Ovary (tissue), 10 donors: ENCODE measurements around the gene GTF3C1. TPM values are rescaled to one million over a fixed set of nuclear protein-coding genes. Genes with fewer than 3 reads are reported as not detected.
A peak's percentile ranks its signal among the peaks of the same experiment; 100 is the strongest.

Experiments used
- DNase-seq, 5 donors: peaks; one replicate each; pipeline ENCODE4 v3.0.0-alpha.2; 2019 to 2020
- H3K27ac ChIP-seq, 2 donors: fragments of 200-600 bp; one replicate each; pipeline versions ENCODE4 v1.5.1 to v1.8.0; 2019 to 2022
- H3K27me3 ChIP-seq: fragments of 200-600 bp; one replicate; pipeline ENCODE4 v1.8.0; 2022
- H3K36me3 ChIP-seq: fragments of 200-600 bp; sonication (generic); one replicate; pipeline ENCODE4 v1.5.1; 2019
- H3K4me1 ChIP-seq: one replicate; pipeline ENCODE4 v1.8.1; 2013; ENCODE audit warnings: mild to moderate bottlenecking, moderate library complexity; ENCODE audit not compliant: insufficient read depth
- H3K4me3 ChIP-seq: fragments of 200-600 bp; sonication (generic); one replicate; pipeline ENCODE4 v1.5.1; 2017
- H3K9me3 ChIP-seq, 2 donors: fragments of 200-600 bp in 1 of 2; sonication (generic) in 1 of 2; one replicate each; pipeline versions ENCODE4 v1.5.1 to v1.8.1; 2013 to 2019; ENCODE audit warnings: mild to moderate bottlenecking in 1 of 2, moderate library complexity in 1 of 2
- EP300 ChIP-seq: sonication (generic); formaldehyde crosslinking; IDR thresholded peaks from one replicate; pipeline ENCODE4 v1.6.1; 2017; ENCODE audit warnings: antibody characterized with exemption
- POLR2A ChIP-seq: fragments of 450-650 bp; IDR thresholded peaks from one replicate; pipeline ENCODE4 v1.6.1; 2017; ENCODE audit warnings: antibody characterized with exemption, mild to moderate bottlenecking, moderate library complexity
- WGBS, 3 donors: extraction: QIAGEN DNeasy Blood & Tissue Kit in 1 of 3; methylation state at CpG; one replicate each; pipeline versions ENCODE4 v1.1.5 to v1.1.7; 2013 to 2017; 5-methylcytosine and 5-hydroxymethylcytosine counted together
- intact Hi-C, 4 donors: fragments of 100-400 bp; cut with DNase I; formaldehyde crosslinking; loops; one replicate each; pipeline versions ENCODE4 v1.11.0 to v1.15.1; 2022 to 2023
- long read RNA-seq, 3 donors: library from polyadenylated mRNA in 2 of 3; unstranded in 2 of 3; transcript quantifications; one replicate each; pipeline ENCODE4 v2.0.0 and lab custom pipeline, GENCODE V29; 2021 to 2026
- polyA plus RNA-seq, 2 donors: library from polyadenylated mRNA; stranded (reverse); fragments of 200-250 nt in 1 of 2; fragments of 350-450 nt in 1 of 2; fragmentation: Illumina TruSeq in 1 of 2; extraction: RNeasy Lipid Tissue Mini Kit (QIAGEN cat#74804) in 1 of 2; gene quantifications; one replicate each; pipeline ENCODE4 v1.2.3, GENCODE V29; 2013 to 2014
- total RNA-seq, 7 donors: library from RNA; depleted of rRNA in 2 of 7; stranded (reverse); fragments of >200 nt in 2 of 7; fragmentation: NEBNext Ultra II Directional in 3 of 7; extraction: Animal tissue kit (Norgen Biotek cat#: 25700) in 3 of 7; gene quantifications; one replicate each; pipeline versions ENCODE4 v1.1.0 to v1.2.4, GENCODE V29; 2016 to 2023
- TF ChIP-seq, protein P1 (sequence below), 3 donors: fragments of 450-650 bp in 2 of 3; fragments of 200-600 bp in 1 of 3; IDR thresholded peaks; one replicate each; pipeline versions ENCODE4 v1.5.1 to v1.8.0; 2016 to 2022; ENCODE audit warnings: antibody characterized with exemption in 3 of 3, mild to moderate bottlenecking in 1 of 3
- donor health status: DM: no; HTN: no; CAD: no; lungs with moderate emphysema.
- donor health status: DM: no; HTN: no; CAD: no.
- donor health status: Bipolar disorder and iron deficiency.
- donor health status: DM: yes; HTN: yes; CAD: no.
- donor health status: DM: no; HTN: no; CAD: no.
- donor health status: DM: yes; HTN: yes; CAD: no.

Gene GTF3C1, protein sequence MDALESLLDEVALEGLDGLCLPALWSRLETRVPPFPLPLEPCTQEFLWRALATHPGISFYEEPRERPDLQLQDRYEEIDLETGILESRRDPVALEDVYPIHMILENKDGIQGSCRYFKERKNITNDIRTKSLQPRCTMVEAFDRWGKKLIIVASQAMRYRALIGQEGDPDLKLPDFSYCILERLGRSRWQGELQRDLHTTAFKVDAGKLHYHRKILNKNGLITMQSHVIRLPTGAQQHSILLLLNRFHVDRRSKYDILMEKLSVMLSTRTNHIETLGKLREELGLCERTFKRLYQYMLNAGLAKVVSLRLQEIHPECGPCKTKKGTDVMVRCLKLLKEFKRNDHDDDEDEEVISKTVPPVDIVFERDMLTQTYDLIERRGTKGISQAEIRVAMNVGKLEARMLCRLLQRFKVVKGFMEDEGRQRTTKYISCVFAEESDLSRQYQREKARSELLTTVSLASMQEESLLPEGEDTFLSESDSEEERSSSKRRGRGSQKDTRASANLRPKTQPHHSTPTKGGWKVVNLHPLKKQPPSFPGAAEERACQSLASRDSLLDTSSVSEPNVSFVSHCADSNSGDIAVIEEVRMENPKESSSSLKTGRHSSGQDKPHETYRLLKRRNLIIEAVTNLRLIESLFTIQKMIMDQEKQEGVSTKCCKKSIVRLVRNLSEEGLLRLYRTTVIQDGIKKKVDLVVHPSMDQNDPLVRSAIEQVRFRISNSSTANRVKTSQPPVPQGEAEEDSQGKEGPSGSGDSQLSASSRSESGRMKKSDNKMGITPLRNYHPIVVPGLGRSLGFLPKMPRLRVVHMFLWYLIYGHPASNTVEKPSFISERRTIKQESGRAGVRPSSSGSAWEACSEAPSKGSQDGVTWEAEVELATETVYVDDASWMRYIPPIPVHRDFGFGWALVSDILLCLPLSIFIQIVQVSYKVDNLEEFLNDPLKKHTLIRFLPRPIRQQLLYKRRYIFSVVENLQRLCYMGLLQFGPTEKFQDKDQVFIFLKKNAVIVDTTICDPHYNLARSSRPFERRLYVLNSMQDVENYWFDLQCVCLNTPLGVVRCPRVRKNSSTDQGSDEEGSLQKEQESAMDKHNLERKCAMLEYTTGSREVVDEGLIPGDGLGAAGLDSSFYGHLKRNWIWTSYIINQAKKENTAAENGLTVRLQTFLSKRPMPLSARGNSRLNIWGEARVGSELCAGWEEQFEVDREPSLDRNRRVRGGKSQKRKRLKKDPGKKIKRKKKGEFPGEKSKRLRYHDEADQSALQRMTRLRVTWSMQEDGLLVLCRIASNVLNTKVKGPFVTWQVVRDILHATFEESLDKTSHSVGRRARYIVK (N-terminal part only)
- total RNA-seq (10 to 100 TPM; 50.7 to 71.7 (median 58.0) TPM), polyA plus RNA-seq (10 to 100 TPM; 33.9 to 45.4 TPM)
- long read RNA-seq, donor 1, partial matches to known transcripts, result 292 of 314 reads
- long read RNA-seq, donor 1, other reads (novel, unspliced or antisense), result 21 of 314 reads
- long read RNA-seq, donor 2, transcript GTF3C1-205 (1 exons, 2,798 nt), result major isoform, 15 of 27 reads
- long read RNA-seq, donor 2, partial matches to known transcripts, result 12 of 27 reads
- long read RNA-seq, donor 2, other reads (novel, unspliced or antisense), result 0 of 27 reads
- long read RNA-seq, donor 3, full-length matches to known transcripts, result 47 of 102 reads
- long read RNA-seq, donor 3, partial matches to known transcripts, result 44 of 102 reads
- long read RNA-seq, donor 3, other reads (novel, unspliced or antisense), result 11 of 102 reads

DNA sequence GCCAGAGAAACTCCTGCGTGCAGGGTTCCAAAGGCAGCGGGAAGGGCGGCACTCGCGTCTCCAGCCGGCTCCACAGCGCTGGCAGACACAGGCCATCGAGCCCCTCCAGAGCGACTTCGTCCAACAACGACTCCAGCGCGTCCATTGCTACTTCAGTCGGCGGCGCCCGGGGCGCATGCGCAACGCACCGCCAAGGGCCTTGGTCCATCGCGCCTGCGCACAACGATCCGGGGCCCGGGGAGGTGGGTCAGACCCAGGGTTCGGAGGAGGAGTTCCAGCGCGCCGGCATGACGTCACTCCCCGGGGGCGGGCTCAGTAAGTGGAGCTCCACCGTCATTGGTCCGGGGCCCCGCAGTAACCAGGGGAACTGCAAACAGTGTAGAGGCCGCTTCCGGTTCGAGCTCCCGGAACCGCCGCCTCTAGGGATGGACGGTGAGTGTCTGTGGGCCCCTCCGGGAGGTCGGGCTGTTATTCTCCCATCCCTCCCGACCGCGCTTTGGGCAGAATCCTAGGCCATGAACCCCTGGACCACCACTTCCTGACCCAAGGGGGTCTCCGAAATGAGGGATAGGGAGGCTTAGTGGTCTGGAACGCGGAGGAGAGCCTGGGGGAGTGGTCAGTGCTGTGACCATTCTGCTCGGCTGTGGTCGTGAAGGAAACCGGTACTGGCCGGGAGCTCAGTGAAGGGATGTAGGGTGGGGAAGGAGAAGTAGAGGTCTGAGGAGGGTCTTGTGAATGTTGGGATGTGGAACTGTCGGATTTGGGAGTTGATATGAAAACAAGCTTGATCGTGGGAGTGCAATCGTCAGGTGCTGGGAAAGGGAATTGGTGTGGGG is at the start of gene GTF3C1, which contains the start of gene KATNIP:
Gene GTF3C1, minus strand, starts transcription at position 168 of the 836 bp plus-strand sequence. Its CDS starts 23 bp downstream, at position 145.
Gene KATNIP, plus strand, starts transcription at position 399 of the 836 bp plus-strand sequence. Its CDS starts 27 bp downstream, at position 426.
- DNase-seq, result peak; percentile 100
- Histone ChIP-seq H3K27ac (peak within 1 kb of the TSS in 1 of 2 donors; percentile 65), H3K36me3 (no peaks in the 10 kb centered on the region), H3K4me3 (peak within 1 kb of the TSS; percentile 65), H3K9me3 (no peaks in the 10 kb centered on the region), H3K27me3 (no peaks in the 10 kb centered on the region), H3K4me1 (peaks cover 16% of the 10 kb centered on the region)
- peak; percentile 77 for TF ChIP-seq POLR2A
- no peak for TF ChIP-seq EP300
- intact Hi-C loops, result no loop called here
- 0 to 1% (median 0%) methylated on average over 48 to 59 of the region's 59 CpGs for WGBS, 3 donors

DNA sequence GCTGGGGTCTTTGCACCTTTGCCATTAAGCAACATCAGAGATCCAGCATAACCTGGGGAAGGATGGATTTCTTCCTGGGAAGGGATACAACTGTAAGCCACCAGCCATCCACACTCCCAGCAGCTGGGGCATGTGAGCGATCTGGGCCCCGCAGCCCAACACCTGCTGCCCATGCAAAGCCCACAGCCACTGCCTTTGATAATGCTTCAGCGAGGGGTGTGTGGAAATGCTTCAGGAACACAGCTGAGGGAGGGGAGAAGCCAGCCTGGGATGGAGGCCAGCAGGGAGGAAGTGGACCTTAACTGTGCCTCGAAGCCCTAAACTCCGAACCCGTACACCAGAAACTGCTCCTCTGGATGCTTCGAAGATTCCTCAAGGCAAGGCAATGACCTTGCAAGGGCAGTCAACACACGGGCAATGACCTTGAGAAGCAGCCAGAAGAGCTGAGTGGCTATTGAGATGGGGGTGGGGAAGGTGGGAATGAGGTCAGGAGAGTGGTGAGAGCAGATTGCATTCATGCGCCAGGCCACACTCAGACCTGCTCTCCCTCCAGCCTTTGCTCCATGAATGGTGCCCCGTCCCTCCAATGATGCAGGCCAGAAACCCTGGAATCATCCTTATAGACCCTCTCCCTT is 49.3 kb upstream of the GTF3C1 start:
- Histone ChIP-seq H3K4me3 (no peak overlapping the region), H3K36me3 (no peaks in the 10 kb centered on the region), H3K9me3 (no peaks in the 10 kb centered on the region), H3K4me1 (peaks cover 3% of the 10 kb centered on the region), H3K27me3 (no peaks in the 10 kb centered on the region), H3K27ac (no peak overlapping the region)
- peak in 1 of 5 donors; percentile 24 for DNase-seq
- 55 to 66% (median 64%) methylated on average over 9 to 10 of the region's 10 CpGs for WGBS, 3 donors
- intact Hi-C loops, result loop anchor here in 1 of 4 donors (1.0 kb wide), 1 partner anchor 45 kb away; no protein-coding TSS in a partner anchor
- no peak for TF ChIP-seq EP300
- TF ChIP-seq, protein P1, sequence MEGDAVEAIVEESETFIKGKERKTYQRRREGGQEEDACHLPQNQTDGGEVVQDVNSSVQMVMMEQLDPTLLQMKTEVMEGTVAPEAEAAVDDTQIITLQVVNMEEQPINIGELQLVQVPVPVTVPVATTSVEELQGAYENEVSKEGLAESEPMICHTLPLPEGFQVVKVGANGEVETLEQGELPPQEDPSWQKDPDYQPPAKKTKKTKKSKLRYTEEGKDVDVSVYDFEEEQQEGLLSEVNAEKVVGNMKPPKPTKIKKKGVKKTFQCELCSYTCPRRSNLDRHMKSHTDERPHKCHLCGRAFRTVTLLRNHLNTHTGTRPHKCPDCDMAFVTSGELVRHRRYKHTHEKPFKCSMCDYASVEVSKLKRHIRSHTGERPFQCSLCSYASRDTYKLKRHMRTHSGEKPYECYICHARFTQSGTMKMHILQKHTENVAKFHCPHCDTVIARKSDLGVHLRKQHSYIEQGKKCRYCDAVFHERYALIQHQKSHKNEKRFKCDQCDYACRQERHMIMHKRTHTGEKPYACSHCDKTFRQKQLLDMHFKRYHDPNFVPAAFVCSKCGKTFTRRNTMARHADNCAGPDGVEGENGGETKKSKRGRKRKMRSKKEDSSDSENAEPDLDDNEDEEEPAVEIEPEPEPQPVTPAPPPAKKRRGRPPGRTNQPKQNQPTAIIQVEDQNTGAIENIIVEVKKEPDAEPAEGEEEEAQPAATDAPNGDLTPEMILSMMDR (IDR thresholded peaks at IDR 0.05), result no peak

DNA sequence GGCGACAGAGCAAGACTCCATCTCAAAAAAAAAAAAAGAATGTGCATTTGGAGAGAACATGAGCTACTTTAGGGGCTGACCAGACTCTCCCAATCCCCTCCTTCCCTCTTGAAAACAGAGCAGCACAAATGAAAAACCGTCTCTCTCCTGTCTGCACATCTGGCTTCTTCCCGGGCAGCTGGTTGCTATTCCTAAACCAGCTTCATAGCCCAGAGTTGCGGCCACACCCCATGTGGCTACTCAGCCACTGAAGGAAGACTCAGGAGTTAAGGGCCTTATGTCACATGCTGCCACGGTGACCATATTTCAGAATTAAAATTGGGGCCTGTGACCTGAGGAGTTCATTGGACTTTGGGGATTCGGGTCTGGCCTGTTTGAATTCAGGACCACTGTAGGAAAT is 48.5 kb upstream of the GTF3C1 start:
- Histone ChIP-seq H3K27ac (no peak overlapping the region), H3K36me3 (no peaks in the 10 kb centered on the region), H3K27me3 (no peaks in the 10 kb centered on the region), H3K4me1 (peaks cover 3% of the 10 kb centered on the region), H3K4me3 (no peak overlapping the region), H3K9me3 (no peaks in the 10 kb centered on the region)
- intact Hi-C loops, result no loop called here
- WGBS, 3 donors, result 88 to 96% (median 89%) methylated on average over 6 of the region's 6 CpGs
- no peak for DNase-seq
- TF ChIP-seq EP300 (no peak), POLR2A (no peak)
- TF ChIP-seq, protein P1 (IDR thresholded peaks at IDR 0.05), result no peak
